Right cardiac atrium (tissue), 5 donors: ENCODE results near the gene MYL6. TPM values are rescaled to one million over a fixed set of nuclear protein-coding genes. Genes with fewer than 3 reads are reported as not detected.

Source experiments
- ATAC-seq, 2 donors: fragments of 200-7000 bp; cut with Tn5 transposase; one replicate each; pipeline versions ENCODE4 v1.8.0 to v1.9.1; 2020; ENCODE audit warnings: moderate library complexity in 2 of 2, mild to moderate bottlenecking in 1 of 2
- DNase-seq, 3 donors: peaks; one replicate each; pipeline ENCODE4 v3.0.0-alpha.2; 2020
- H3K27ac ChIP-seq: one replicate; pipeline ENCODE4 v1.5.1; 2013; ENCODE audit warnings: mild to moderate bottlenecking, low read length, control low read depth, moderate library complexity
- H3K27me3 ChIP-seq: one replicate; pipeline ENCODE4 v1.6.1; 2013; ENCODE audit not compliant: control insufficient read depth, insufficient read depth
- H3K4me1 ChIP-seq: one replicate; pipeline ENCODE4 v1.6.1; 2013; ENCODE audit warnings: low read length; ENCODE audit not compliant: control insufficient read depth, insufficient read depth
- H3K4me3 ChIP-seq: one replicate; pipeline ENCODE4 v1.5.1; 2013; ENCODE audit warnings: low read length, control low read depth
- H3K9me3 ChIP-seq: one replicate; pipeline ENCODE4 v1.6.1; 2013; ENCODE audit warnings: low read length; ENCODE audit not compliant: control insufficient read depth
- WGBS: extraction: QIAGEN DNeasy Blood & Tissue Kit; methylation state at CpG from one replicate; pipeline ENCODE4 v1.1.7; 2013; 5-methylcytosine and 5-hydroxymethylcytosine counted together
- intact Hi-C, 4 donors: fragments of 100-400 bp; cut with DNase I; formaldehyde crosslinking; loops; one replicate each; pipeline versions ENCODE4 v1.11.0 to v1.14.0; 2022 to 2023
- polyA plus RNA-seq: library from polyadenylated mRNA; stranded (reverse); fragments of 200-250 nt; gene quantifications from one replicate; pipeline ENCODE4 v1.2.3, GENCODE V29; 2013
- total RNA-seq, 4 donors: library from RNA; stranded (reverse); fragmentation: NEBNext Ultra II Directional; extraction: Animal tissue kit (Norgen Biotek cat#: 25700); gene quantifications; one replicate each; pipeline ENCODE4 v1.2.1, GENCODE V29; 2021
- donor health status: healthy with polysubstance abuse.
- donor health status: DM: no; HTN: yes; CAD: no.
- donor health status: DM: no; HTN: no; CAD: no.
- donor health status: DM: no; HTN: yes; CAD: no; lungs with severe emphysema.
- donor health status: DM: yes; HTN: yes; CAD: no.

The MYL6 gene
- total and polyA plus RNA-seq, 5 donors: 592 to 1,178 (median 868) TPM

GRCh38 chr12:56205445-56205844, 47.3 kb downstream of the MYL6 start:
- H3K27me3 ChIP-seq: no peaks in the 10 kb centered on the region
- H3K4me1 ChIP-seq: no peaks in the 10 kb centered on the region
- no peaks in the 10 kb centered on the region for H3K9me3 ChIP-seq
- intact Hi-C loops: loop anchor here in 1 of 4 donors (10.0 kb wide), 1 partner anchor 109 kb away; the partner anchor contains the start of gene CNPY2
- H3K27ac ChIP-seq: no peak overlapping the region
- H3K4me3 ChIP-seq: no peak overlapping the region
- DNase-seq (no peak), ATAC-seq (peak in 1 of 2 donors; percentile 9)

- intact Hi-C loops: loop anchor here in 1 of 4 donors (10.0 kb wide), 1 partner anchor 108 kb away; the partner anchor contains the start of gene CNPY2
- no peak overlapping the region for H3K27ac ChIP-seq
- no peaks in the 10 kb centered on the region for H3K9me3 ChIP-seq
- H3K4me3 ChIP-seq: no peak overlapping the region
- peak; percentile 45 to 75 (median 71) for DNase-seq
- 55% methylated on average over 14 of the region's 14 CpGs for WGBS
- H3K4me1 ChIP-seq: no peaks in the 10 kb centered on the region
- H3K27me3 ChIP-seq: no peaks in the 10 kb centered on the region
- peak; percentile 49 to 57 for ATAC-seq
Observed at GRCh38 chr12:56206452-56207166, 48.5 kb downstream of the MYL6 start.

GRCh38 chr12:56208006-56208405, 49.8 kb downstream of the MYL6 start:
- DNase-seq (no peak), ATAC-seq (no peak)
- H3K27me3 ChIP-seq: no peaks in the 10 kb centered on the region
- intact Hi-C loops: loop anchor here in 1 of 4 donors (10.0 kb wide), 1 partner anchor 107 kb away; the partner anchor contains the start of gene CNPY2
- whole genome bisulfite sequencing: 89% methylated on average over 6 of the region's 6 CpGs
- H3K27ac ChIP-seq: no peak overlapping the region
- no peaks in the 10 kb centered on the region for H3K9me3 ChIP-seq
- no peak overlapping the region for H3K4me3 ChIP-seq
- H3K4me1 ChIP-seq: no peaks in the 10 kb centered on the region

Other genes starting within 250 kb of the MYL6 start
- gene PYM1, start 230.5 kb upstream of the MYL6 start, total RNA-seq: 10 to 100 TPM; 15.4 to 19.0 (median 16.9) TPM
- gene PYM1, start 230.5 kb upstream of the MYL6 start, polyA plus RNA-seq: 25.7 TPM
- gene DGKA, start 227.2 kb upstream of the MYL6 start, total RNA-seq: 10 to 100 TPM; 11.3 to 25.9 (median 20.3) TPM
- gene DGKA, start 227.2 kb upstream of the MYL6 start, polyA plus RNA-seq: 20.3 TPM
- gene PMEL, start 192.3 kb upstream of the MYL6 start, total RNA-seq: 1 to 10 TPM in 3 of 4 donors, under 1 TPM in 1; 0.86 to 2.2 (median 1.2) TPM
- gene PMEL, start 192.3 kb upstream of the MYL6 start, polyA plus RNA-seq: 0.45 TPM
- gene CDK2, start 191.5 kb upstream of the MYL6 start, total RNA-seq: 10 to 100 TPM; 12.7 to 17.2 (median 13.6) TPM
- gene CDK2, start 191.5 kb upstream of the MYL6 start, polyA plus RNA-seq: 8.1 TPM
- gene RAB5B, start 184.3 kb upstream of the MYL6 start, total RNA-seq: 100 to 1,000 TPM; 111 to 132 (median 119) TPM
- gene RAB5B, start 184.3 kb upstream of the MYL6 start, polyA plus RNA-seq: 86.4 TPM
- gene SUOX, start 161.1 kb upstream of the MYL6 start, total RNA-seq: 10 to 100 TPM; 20.7 to 30.8 (median 29.3) TPM
- 29.2 TPM for gene SUOX, start 161.1 kb upstream of the MYL6 start, polyA plus RNA-seq
- gene IKZF4, start 137.3 kb upstream of the MYL6 start, total RNA-seq: 1 to 10 TPM; 5.6 to 8.7 (median 6.5) TPM
- gene IKZF4, start 137.3 kb upstream of the MYL6 start, polyA plus RNA-seq: 2.7 TPM
- gene RPS26, start 116.4 kb upstream of the MYL6 start, total RNA-seq: 10 to 100 TPM; 30.0 to 55.1 (median 39.7) TPM
- 739 TPM for gene RPS26, start 116.4 kb upstream of the MYL6 start, polyA plus RNA-seq
- 1 to 10 TPM; 3.2 to 7.4 (median 6.1) TPM for gene ERBB3, start 78.2 kb upstream of the MYL6 start, total RNA-seq
- gene ERBB3, start 78.2 kb upstream of the MYL6 start, polyA plus RNA-seq: 6.4 TPM
- 10 to 100 TPM; 65.5 to 77.6 (median 74.2) TPM for gene PA2G4, start 53.8 kb upstream of the MYL6 start, total RNA-seq
- gene PA2G4, start 53.8 kb upstream of the MYL6 start, polyA plus RNA-seq: 73.3 TPM
- gene RPL41, start 41.7 kb upstream of the MYL6 start, total RNA-seq: 1,000 to 10,000 TPM; 2,156 to 2,505 (median 2,353) TPM
- gene RPL41, start 41.7 kb upstream of the MYL6 start, polyA plus RNA-seq: 2,026 TPM
- gene ZC3H10, start 40.1 kb upstream of the MYL6 start, total RNA-seq: 1 to 10 TPM; 6.1 to 8.6 (median 6.7) TPM
- gene ZC3H10, start 40.1 kb upstream of the MYL6 start, polyA plus RNA-seq: 2.7 TPM
- 10 to 100 TPM; 30.7 to 38.5 (median 33.6) TPM for gene ESYT1, start 30.1 kb upstream of the MYL6 start, total RNA-seq
- gene ESYT1, start 30.1 kb upstream of the MYL6 start, polyA plus RNA-seq: 29.1 TPM
- 10 to 100 TPM; 48.4 to 74.6 (median 60.2) TPM for gene MYL6B, start 5.8 kb upstream of the MYL6 start, total RNA-seq
- gene MYL6B, start 5.8 kb upstream of the MYL6 start, polyA plus RNA-seq: 65.7 TPM
- 10 to 100 TPM; 63.2 to 94.6 (median 72.2) TPM for gene SMARCC2, start 31.1 kb downstream of the MYL6 start, total RNA-seq
- 28.6 TPM for gene SMARCC2, start 31.1 kb downstream of the MYL6 start, polyA plus RNA-seq
- 10 to 100 TPM; 43.5 to 63.2 (median 47.0) TPM for gene RNF41, start 63.6 kb downstream of the MYL6 start, total RNA-seq
- 17.4 TPM for gene RNF41, start 63.6 kb downstream of the MYL6 start, polyA plus RNA-seq
- 10 to 100 TPM; 20.2 to 26.0 (median 24.4) TPM for gene NABP2, start 66.0 kb downstream of the MYL6 start, total RNA-seq
- gene NABP2, start 66.0 kb downstream of the MYL6 start, polyA plus RNA-seq: 19.1 TPM
- under 1 TPM in 1 of 4 donors, not detected in 3; 0.49 TPM for gene SLC39A5, start 71.7 kb downstream of the MYL6 start, total RNA-seq
- gene SLC39A5, start 71.7 kb downstream of the MYL6 start, polyA plus RNA-seq: 0.18 TPM
- 10 to 100 TPM; 22.8 to 30.7 (median 25.6) TPM for gene ANKRD52, start 100.0 kb downstream of the MYL6 start, total RNA-seq
- gene ANKRD52, start 100.0 kb downstream of the MYL6 start, polyA plus RNA-seq: 13.4 TPM
- 100 to 1,000 TPM in 3 of 4 donors, 10 to 100 TPM in 1; 98.5 to 166 (median 117) TPM for gene COQ10A, start 108.6 kb downstream of the MYL6 start, total RNA-seq
- gene COQ10A, start 108.6 kb downstream of the MYL6 start, polyA plus RNA-seq: 159 TPM
- gene CS, start 142.0 kb downstream of the MYL6 start, total RNA-seq: 100 to 1,000 TPM; 454 to 594 (median 571) TPM
- gene CS, start 142.0 kb downstream of the MYL6 start, polyA plus RNA-seq: 250 TPM
- 10 to 100 TPM; 52.4 to 65.1 (median 55.1) TPM for gene CNPY2, start 157.6 kb downstream of the MYL6 start, total RNA-seq
- gene CNPY2, start 157.6 kb downstream of the MYL6 start, polyA plus RNA-seq: 69.7 TPM
- gene PAN2, start 175.6 kb downstream of the MYL6 start, total RNA-seq: 10 to 100 TPM; 39.9 to 58.3 (median 49.1) TPM
- 33.1 TPM for gene PAN2, start 175.6 kb downstream of the MYL6 start, polyA plus RNA-seq
- not detected for gene IL23A, start 180.5 kb downstream of the MYL6 start, total RNA-seq
- gene IL23A, start 180.5 kb downstream of the MYL6 start, polyA plus RNA-seq: 0.32 TPM
- gene STAT2, start 201.7 kb downstream of the MYL6 start, total RNA-seq: 10 to 100 TPM; 44.6 to 67.6 (median 53.5) TPM
- 29.9 TPM for gene STAT2, start 201.7 kb downstream of the MYL6 start, polyA plus RNA-seq
- gene APOF, start 204.5 kb downstream of the MYL6 start, total RNA-seq: not detected
- gene APOF, start 204.5 kb downstream of the MYL6 start, polyA plus RNA-seq: not detected